GM19452 (cell line): ENCODE data around the gene PUDP.

Experiments used
- ATAC-seq: cut with Tn5 transposase; IDR thresholded peaks from one replicate; pipeline ENCODE4 v1.9.1; 2021; ENCODE audit not compliant: unreplicated experiment

PUDP gene

GRCh38 chrX:7147413-7147977 is 458 bp downstream of the PUDP start, which contains the start of gene STS:
Gene STS, plus strand, starts transcription at chrX:7147712. Its CDS starts 105,488 bp downstream, at chrX:7253200.
- ATAC-seq = peak; percentile 44

- peak; percentile 14 for ATAC-seq
Observed at GRCh38 chrX:7146703-7147412, 1.1 kb downstream of the PUDP start.

- no peak for ATAC-seq
Observed at GRCh38 chrX:7146020-7146702, 1.8 kb downstream of the PUDP start.

GRCh38 chrX:7145454-7145853 is 2.5 kb downstream of the PUDP start:
- ATAC-seq = no peak

GRCh38 chrX:7143941-7144525 is 3.9 kb downstream of the PUDP start:
- no peak for ATAC-seq

GRCh38 chrX:7143076-7143475 is 4.9 kb downstream of the PUDP start:
- ATAC-seq = no peak

- no peak for ATAC-seq
Observed at GRCh38 chrX:7139202-7140081, 8.5 kb downstream of the PUDP start.

GRCh38 chrX:7134981-7135380 is 13.0 kb downstream of the PUDP start:
- no peak for ATAC-seq

GRCh38 chrX:7133050-7133440 is 14.9 kb downstream of the PUDP start:
- ATAC-seq = no peak

- peak; percentile 76 for ATAC-seq
Observed at GRCh38 chrX:7132335-7133049, 15.5 kb downstream of the PUDP start.

- ATAC-seq = no peak
Observed at GRCh38 chrX:7131621-7132020, 16.3 kb downstream of the PUDP start.

- no peak for ATAC-seq
Observed at GRCh38 chrX:7127056-7127455, 20.9 kb downstream of the PUDP start.

GRCh38 chrX:7120878-7121219 is 27.1 kb downstream of the PUDP start:
- no peak for ATAC-seq

GRCh38 chrX:7119950-7120877 is 27.7 kb downstream of the PUDP start:
- no peak for ATAC-seq

GRCh38 chrX:7117587-7117986 is 30.4 kb downstream of the PUDP start:
- no peak for ATAC-seq

- no peak for ATAC-seq
Observed at GRCh38 chrX:7116081-7116480, 31.9 kb downstream of the PUDP start.

GRCh38 chrX:7115557-7115956 is 32.4 kb downstream of the PUDP start:
- peak; percentile 68 for ATAC-seq

GRCh38 chrX:7112071-7112470 is 35.9 kb downstream of the PUDP start:
- no peak for ATAC-seq

- ATAC-seq = no peak
Observed at GRCh38 chrX:7111518-7111917, 36.4 kb downstream of the PUDP start.
